Measurements from ENCODE around the gene IL6R. TPM values are rescaled to one million over a fixed set of nuclear protein-coding genes. Genes with fewer than 3 reads are reported as not detected.

IL6R gene
- polyA plus RNA-seq, 1 experiment = 5.9 TPM

- Histone ChIP-seq H3K4me3 (ENCODE audit: low read depth, low read length) (no peak overlapping the region), H3K9me3 (ENCODE audit: control insufficient read depth, insufficient read depth, low read length) (peaks cover 3% of the 10 kb centered on the region; the same call in 1 of the 2 replicates), H3K27ac (ENCODE audit: low read depth, low read length) (no peak overlapping the region), H3K27me3 (ENCODE audit: control insufficient read depth, insufficient read depth, low read length) (peaks cover 63% of the 10 kb centered on the region)
- no peak for TF ChIP-seq CTCF (IDR thresholded peaks at IDR 0.05; ENCODE audit: low read depth, low read length)
- POLR2A ChIA-PET = interaction anchor here (0.6 kb wide), 1 partner anchor 135 kb away, joined by 4 read pairs; no protein-coding TSS in a partner anchor
- DNase-seq (ENCODE audit: low read depth, low spot score) = no peak
- CTCF ChIA-PET = interaction anchor here (0.6 kb wide), 3 partner anchors 58 to 447 kb away, joined by 3 to 7 read pairs (median 6); no protein-coding TSS in a partner anchor
Observed at GRCh38 chr1:154488922-154489321, 83.8 kb downstream of the IL6R start.

- no peak overlapping the region for H3K27ac ChIP-seq (ENCODE audit: low read depth, low read length)
- CTCF ChIA-PET = interaction anchor here (0.6 to 2.1 kb wide), 6 partner anchors 10 to 653 kb away, joined by 3 to 7 read pairs (median 4); no protein-coding TSS in a partner anchor
- DNase-seq (ENCODE audit: low read depth, low spot score) = no peak
- POLR2A ChIA-PET = interaction anchor here (0.6 kb wide), 1 partner anchor 136 kb away, joined by 4 read pairs; no protein-coding TSS in a partner anchor
- H3K27me3 ChIP-seq (ENCODE audit: control insufficient read depth, insufficient read depth, low read length) = peaks cover 63% of the 10 kb centered on the region
- no peak overlapping the region for H3K4me3 ChIP-seq (ENCODE audit: low read depth, low read length)
- peaks cover 3% of the 10 kb centered on the region; the same call in 1 of the 2 replicates for H3K9me3 ChIP-seq (ENCODE audit: control insufficient read depth, insufficient read depth, low read length)
- no peak for TF ChIP-seq CTCF (IDR thresholded peaks at IDR 0.05; ENCODE audit: low read depth, low read length)
Observed at GRCh38 chr1:154489695-154490274, 84.6 kb downstream of the IL6R start.

GRCh38 chr1:154490317-154490716, 85.2 kb downstream of the IL6R start:
- H3K27me3 ChIP-seq (ENCODE audit: control insufficient read depth, insufficient read depth, low read length) = peaks cover 67% of the 10 kb centered on the region
- no peak for DNase-seq (ENCODE audit: low read depth, low spot score)
- POLR2A ChIA-PET = no interaction called here
- TF ChIP-seq CTCF (IDR thresholded peaks at IDR 0.05; ENCODE audit: low read depth, low read length) = no peak
- peaks cover 3% of the 10 kb centered on the region; the same call in 1 of the 2 replicates for H3K9me3 ChIP-seq (ENCODE audit: control insufficient read depth, insufficient read depth, low read length)
- H3K27ac ChIP-seq (ENCODE audit: low read depth, low read length) = no peak overlapping the region
- CTCF ChIA-PET = interaction anchor here (0.5 to 2.1 kb wide), 3 partner anchors 11 to 652 kb away, joined by 3 to 6 read pairs (median 3); no protein-coding TSS in a partner anchor
- H3K4me3 ChIP-seq (ENCODE audit: low read depth, low read length) = no peak overlapping the region

GRCh38 chr1:154492115-154492514, 87.0 kb downstream of the IL6R start:
- Histone ChIP-seq H3K27me3 (ENCODE audit: control insufficient read depth, insufficient read depth, low read length) (peaks cover 76% of the 10 kb centered on the region), H3K27ac (ENCODE audit: low read depth, low read length) (no peak overlapping the region), H3K9me3 (ENCODE audit: control insufficient read depth, insufficient read depth, low read length) (peaks cover 3% of the 10 kb centered on the region; the same call in 1 of the 2 replicates), H3K4me3 (ENCODE audit: low read depth, low read length) (no peak overlapping the region)
- DNase-seq (ENCODE audit: low read depth, low spot score) = no peak
- POLR2A ChIA-PET = no interaction called here
- no peak for TF ChIP-seq CTCF (IDR thresholded peaks at IDR 0.05; ENCODE audit: low read depth, low read length)
- CTCF ChIA-PET = interaction anchor here (0.7 kb wide), 1 partner anchor 55 kb away, joined by 4 read pairs; no protein-coding TSS in a partner anchor

- POLR2A ChIA-PET = no interaction called here
- no peak overlapping the region for H3K4me3 ChIP-seq (ENCODE audit: low read depth, low read length)
- no peak for TF ChIP-seq CTCF (IDR thresholded peaks at IDR 0.05; ENCODE audit: low read depth, low read length)
- no peak overlapping the region for H3K27ac ChIP-seq (ENCODE audit: low read depth, low read length)
- CTCF ChIA-PET = no interaction called here
- H3K27me3 ChIP-seq (ENCODE audit: control insufficient read depth, insufficient read depth, low read length) = peaks cover 69% of the 10 kb centered on the region
- H3K9me3 ChIP-seq (ENCODE audit: control insufficient read depth, insufficient read depth, low read length) = peaks cover 3% of the 10 kb centered on the region; the same call in 1 of the 2 replicates
- no peak for DNase-seq (ENCODE audit: low read depth, low spot score)
Observed at GRCh38 chr1:154493276-154493675, 88.1 kb downstream of the IL6R start.
